ENCODE results near the gene OTC.

The OTC gene

GRCh38 chrX:38468563-38469157, 116.3 kb downstream of the OTC start:
- no peak for DNase-seq (ENCODE audit: low read depth)
